GM18508 (cell line): ENCODE measurements around the gene CUL7.
"Not testable (repeated sequence)": the region's sequence is repeated elsewhere in the genome, so short reads cannot be mapped to it uniquely, and the experiment has no call there.

Source experiments
- ATAC-seq: cut with Tn5 transposase; IDR thresholded peaks from one replicate; pipeline ENCODE4 v1.9.1; 2021; ENCODE audit warnings: moderate number of reproducible peaks; ENCODE audit not compliant: insufficient read depth, unreplicated experiment

Gene CUL7

DNA sequence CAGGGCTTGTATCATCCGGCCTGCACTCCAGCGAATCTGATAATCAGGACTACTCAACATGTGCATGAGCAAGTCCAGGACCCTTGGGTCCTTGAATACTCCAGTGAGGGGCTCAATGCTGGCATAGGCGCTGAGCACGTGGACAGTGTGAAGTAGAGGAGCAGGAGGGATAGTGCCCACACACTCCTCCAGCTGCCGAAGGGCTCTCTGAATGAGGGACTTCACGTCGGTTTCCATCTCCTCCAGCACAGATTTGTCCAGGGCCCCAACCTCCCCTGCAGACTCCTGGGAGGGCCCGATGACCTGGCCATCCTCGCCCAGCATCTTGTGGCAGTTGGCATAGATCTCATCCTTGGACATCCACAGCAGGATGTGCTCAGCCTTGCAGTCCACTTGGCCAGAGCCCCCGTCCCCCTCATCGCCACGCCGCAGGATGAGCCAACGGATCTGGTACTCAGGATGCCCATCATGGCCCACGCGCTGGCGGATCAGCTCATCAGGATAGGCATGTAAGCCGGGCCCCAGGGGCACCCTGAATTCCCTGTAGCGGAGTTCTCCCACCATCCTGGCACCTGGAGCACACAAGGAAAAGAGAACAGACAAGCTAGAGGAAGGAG lies 1.3 kb downstream of the CUL7 start:
- ATAC-seq = no peak

DNA sequence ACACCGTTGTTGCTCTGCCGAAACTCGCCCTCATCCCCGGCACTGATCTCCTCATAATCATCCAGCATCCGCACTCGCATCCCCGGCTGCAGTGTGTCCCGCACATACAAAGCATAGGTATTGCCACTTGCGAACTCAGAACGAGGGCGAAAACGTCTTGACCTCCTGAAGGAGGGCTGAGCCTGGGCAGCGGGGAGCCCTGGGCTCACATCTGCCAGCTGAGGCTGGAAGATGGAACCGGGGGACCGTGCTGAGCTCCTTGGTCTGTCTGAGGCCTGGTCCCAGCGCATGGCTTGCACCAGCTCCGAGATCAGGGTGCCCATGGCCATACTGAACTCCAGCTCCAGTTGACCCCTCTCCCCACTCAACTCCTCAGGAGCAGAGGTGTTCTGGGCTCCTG lies 2.7 kb downstream of the CUL7 start:
- ATAC-seq = no peak

- no peak for ATAC-seq
These were observed 5.7 kb downstream of the CUL7 start for GRCh38 chr6:43047998-43048397.

DNA sequence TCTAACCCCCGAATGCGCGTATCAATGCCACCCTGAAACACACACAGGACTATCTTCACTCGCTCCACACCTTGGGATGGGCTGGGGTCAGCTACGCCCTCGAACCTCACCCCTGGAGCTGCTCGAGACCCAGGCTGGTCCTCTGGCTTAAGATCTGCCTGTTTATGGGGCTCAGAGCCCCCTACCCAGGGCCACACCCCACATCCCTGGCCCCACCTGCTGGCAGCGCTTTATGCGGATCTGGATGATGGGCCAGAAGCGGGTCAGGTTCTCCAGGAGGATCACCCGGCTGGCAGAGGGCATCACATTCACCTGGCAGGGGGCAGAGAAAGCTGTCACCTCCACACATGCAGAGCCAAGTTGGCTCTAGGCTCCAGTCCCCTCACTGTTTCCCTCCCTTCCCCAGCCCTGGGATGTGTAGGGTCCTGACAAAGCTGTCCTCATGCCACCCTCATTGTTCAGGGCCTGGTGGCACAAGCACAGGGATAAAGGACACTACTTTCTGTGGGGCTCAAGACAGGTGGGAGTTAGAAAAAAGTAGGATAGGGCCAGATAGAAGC lies 8.2 kb downstream of the CUL7 start:
- ATAC-seq = no peak

DNA sequence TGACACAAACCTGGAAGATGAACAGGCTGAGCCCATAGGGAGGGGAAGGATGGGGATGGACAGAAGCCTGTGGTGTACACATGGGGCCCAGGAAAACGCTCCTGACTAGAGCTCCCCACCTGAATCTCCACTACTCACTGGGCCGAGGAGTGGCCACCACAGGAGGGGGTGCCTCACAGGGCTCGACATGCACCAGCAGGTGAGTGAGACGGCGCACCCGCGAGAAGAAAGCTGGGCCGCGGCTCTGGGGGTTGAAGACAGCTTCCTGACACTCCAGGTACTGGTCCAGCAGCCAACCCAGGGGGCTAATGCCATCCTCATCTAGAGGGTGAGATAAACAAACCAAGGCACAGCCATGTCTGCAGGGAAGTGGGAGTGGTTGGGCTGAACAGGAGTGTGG lies 10.3 kb downstream of the CUL7 start:
- no peak for ATAC-seq

- ATAC-seq = not testable (repeated sequence)
These were observed 12.2 kb downstream of the CUL7 start for GRCh38 chr6:43041475-43041874.

GRCh38 chr6:43040542-43041257 lies 13.0 kb downstream of the CUL7 start:
- ATAC-seq = no peak

DNA sequence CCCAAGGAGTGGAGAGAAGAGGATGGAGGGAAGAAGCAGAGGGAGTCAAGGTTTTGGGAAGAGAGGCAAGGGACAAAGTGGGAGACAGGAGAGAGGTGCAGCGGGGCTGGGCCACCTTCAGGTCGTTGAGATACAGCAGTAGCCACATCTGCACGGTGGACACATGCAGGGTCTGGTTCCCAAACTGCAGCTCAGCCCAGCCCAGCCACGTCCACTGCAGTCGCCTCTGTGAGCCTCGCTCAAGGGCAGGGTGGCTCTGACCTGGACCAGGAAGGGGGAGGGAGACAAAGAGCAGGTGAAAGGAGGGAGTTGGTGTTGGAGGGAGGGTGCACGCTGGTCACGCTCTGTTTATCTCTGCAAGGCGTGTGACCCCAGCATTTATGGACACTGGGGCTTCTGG lies 14.9 kb downstream of the CUL7 start:
- no peak for ATAC-seq

DNA sequence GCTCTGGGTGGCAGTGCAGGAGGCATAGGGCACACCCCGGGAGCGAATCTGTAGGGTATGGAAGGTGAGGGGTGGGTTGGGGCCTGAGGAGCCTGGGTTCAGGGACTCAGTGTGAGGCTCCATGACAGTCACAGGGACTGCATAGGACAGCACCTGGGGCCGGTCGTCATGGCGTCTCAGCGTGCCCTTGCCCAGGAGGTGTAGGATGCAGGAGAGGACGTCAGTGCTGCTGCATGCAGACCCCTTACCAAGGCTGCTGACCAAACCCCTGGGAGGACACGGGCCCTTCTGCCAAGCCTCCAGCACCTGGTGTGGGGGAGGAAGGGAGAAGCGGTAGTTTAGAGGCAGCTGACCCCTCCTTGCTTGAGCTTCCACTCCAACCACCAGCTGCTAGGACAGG lies 15.9 kb downstream of the CUL7 start:
- ATAC-seq = no peak

GRCh38 chr6:43037197-43037596 lies 16.5 kb downstream of the CUL7 start:
- no peak for ATAC-seq

DNA sequence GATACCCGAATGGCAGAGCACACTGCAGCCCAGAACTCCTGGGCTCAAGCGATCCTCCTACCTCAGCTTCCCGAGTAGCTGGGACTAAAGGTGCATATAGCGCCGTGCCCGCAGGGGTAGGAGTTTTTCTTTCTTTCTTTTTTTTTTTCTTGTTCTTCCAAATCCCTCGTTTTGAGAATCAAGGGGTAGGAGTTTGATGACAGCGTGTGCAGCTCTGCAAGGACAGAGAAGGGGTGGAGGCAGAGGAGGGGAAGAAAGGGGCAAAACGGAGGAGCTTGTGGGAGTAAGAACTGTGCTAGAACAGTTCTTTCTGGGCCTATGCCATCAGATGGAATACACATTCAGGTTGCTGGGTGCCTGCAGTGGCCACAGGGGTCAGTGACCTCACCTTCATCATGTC lies 16.9 kb downstream of the CUL7 start:
- no peak for ATAC-seq

DNA sequence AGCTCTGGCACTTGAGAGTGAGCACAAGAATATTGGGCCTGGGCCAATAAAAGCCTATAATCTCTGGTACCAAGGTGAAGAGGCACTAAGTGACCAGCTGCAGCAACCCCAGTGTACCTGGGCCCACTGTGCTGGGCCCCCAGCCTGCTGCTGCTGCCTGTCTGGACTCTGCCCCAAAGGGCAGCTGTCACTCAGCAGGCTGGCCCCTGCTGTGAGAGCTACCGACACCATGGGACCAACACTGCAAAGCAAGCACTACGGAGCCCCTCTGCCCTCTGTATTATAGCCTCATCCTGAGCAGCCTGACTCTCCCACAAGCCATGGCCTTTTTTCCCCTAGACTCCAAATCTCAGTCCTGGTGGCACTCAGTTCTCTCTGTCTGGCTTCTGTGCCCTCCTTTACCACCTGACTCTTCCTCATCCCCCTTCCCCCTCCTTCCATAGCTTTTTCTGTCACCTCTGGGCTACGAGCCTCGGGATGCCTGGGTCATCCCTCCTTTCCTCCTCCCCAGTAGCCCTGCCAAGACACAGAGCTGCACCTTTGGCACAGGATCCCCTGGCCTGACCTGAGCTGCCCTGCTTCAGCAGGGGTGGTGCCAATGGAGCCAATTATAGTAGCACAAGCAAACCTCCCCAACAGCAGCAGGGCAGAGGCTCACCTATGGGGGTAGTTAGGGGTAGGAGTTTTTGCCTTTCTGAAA lies 18.0 kb downstream of the CUL7 start:
- ATAC-seq = no peak

DNA sequence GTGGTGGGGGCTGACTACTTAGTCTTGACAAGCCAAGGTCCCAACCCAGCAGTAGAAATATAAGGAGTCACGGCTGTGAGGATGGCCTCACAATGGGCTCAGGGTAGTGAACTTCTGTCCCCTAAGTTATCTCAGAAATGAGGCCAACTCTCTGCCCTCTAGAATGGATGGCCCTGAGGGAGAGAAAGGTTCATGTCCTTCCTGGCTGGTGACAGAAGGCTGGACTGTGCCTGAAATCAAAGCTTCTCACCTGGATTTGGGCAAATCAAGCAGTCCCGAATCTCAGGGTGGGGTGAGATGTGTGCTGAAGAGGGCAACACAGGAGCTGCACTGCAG lies 19.5 kb downstream of the CUL7 start:
- no peak for ATAC-seq

GRCh38 chr6:43033496-43034189 lies 20.0 kb downstream of the CUL7 start:
- no peak for ATAC-seq

GRCh38 chr6:43032326-43032725 lies 21.3 kb downstream of the CUL7 start:
- ATAC-seq = no peak

DNA sequence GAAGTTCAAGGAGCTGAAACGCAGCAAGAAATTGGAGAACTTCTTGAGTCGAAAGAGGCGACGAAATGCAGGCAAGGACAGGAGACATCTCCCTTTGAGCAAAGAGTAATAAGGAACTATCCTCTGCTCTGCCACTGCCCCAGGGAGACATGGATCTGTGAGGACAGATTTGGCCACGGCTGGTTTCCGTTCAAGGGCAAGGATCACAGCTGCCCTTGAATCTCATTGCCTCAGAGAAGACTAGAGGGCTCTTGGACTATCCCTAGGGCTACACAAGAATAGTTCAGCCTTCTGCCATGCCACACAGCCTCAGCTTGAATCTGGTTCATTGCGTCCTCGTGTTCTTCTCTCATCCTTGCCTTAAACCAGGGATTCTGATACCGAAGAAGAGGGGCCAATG lies 24.5 kb downstream of the CUL7 start:
- no peak for ATAC-seq

DNA sequence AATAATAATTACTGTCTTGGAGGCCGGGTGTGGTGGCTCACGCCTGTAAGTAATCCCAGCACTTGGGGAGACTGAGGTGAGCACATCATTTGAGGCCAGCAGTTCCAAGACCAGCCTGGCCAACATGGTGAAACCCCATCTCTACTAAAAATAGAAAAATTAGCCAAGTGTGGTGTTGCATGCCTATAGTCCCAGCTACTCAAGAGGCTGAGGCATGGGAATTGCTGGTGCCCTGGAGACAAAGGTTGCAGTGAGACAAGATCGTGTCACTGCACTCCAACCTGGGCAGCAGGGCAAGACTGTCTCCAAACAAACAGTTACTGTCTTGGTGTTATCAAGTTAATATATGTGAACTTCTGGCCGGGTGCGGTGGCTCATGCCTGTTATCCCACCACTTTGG lies 27.3 kb downstream of the CUL7 start:
- no peak for ATAC-seq

DNA sequence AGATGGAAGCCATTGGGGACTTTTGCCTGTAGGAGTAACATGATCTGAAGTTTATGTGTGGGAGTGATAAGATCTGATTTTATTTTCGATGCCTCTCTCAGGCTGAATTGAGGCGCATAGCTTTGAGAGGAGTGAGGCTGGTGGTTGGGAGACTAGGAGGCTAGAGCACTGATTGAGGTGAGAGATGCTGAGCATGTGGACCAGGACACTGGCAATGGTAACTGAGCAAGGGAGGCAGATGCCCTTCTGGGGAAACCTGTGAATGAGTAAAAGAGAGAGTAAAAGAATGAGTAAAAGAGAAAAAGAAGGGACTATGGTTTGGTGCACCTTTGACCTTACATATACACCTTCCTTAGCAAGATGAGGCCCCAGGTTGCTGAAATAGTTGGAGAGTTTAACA lies 29.2 kb downstream of the CUL7 start:
- no peak for ATAC-seq

- no peak for ATAC-seq
These were observed 32.2 kb downstream of the CUL7 start, which contains the start of gene RRP36 for GRCh38 chr6:43021270-43022047. Gene RRP36, plus strand, starts transcription at chr6:43021623. Its CDS starts 32 bp downstream, at chr6:43021655.

- no peak for ATAC-seq
These were observed 32.8 kb downstream of the CUL7 start for GRCh38 chr6:43020847-43021246.
